Esophagus squamous epithelium (tissue), 4 donors: ENCODE data around the gene MBD5.

Experiments
- CTCF ChIP-seq, 6 experiments: fragments of 450-650 bp in 4 of 6; fragments of 200-600 bp in 2 of 6; sonication (generic) in 2 of 6; IDR thresholded peaks; one replicate each; pipeline ENCODE4 v1.5.1; 2016 to 2019; ENCODE audit warnings: antibody characterized with exemption in 6 of 6, mild to moderate bottlenecking in 4 of 6, moderate library complexity in 4 of 6
- POLR2A ChIP-seq, 4 donors: fragments of 450-650 bp; IDR thresholded peaks; one replicate each; pipeline ENCODE4 v1.6.1; 2017; ENCODE audit warnings: antibody characterized with exemption in 4 of 4, mild to moderate bottlenecking in 4 of 4, moderate library complexity in 3 of 4

GRCh38 chr2:148490840-148491439 is 470.0 kb downstream of the MBD5 start:
- no peak for TF ChIP-seq CTCF (IDR thresholded peaks at IDR 0.05)
- TF ChIP-seq POLR2A (IDR thresholded peaks at IDR 0.05) = no peak
